Inferior parietal cortex (tissue), 1 donor: ENCODE measurements around the gene GOLGA8H.
A peak's percentile ranks its signal among the peaks of the same experiment; 100 is the strongest.
"Not testable (repeated sequence)": the region's sequence is repeated elsewhere in the genome, so short reads cannot be mapped to it uniquely, and the experiment has no call there.

Experiments
- DNase-seq: peaks from one replicate; pipeline ENCODE4 v3.0.0-alpha.2; 2016; ENCODE audit errors: extremely low spot score

Gene GOLGA8H

GRCh38 chr15:30603796-30604195 is at the start of gene GOLGA8H:
Gene GOLGA8H (plus strand): TSS chr15:30604028. CDS start chr15:30604126, 98 bp downstream.
- DNase-seq: not testable (repeated sequence)

GRCh38 chr15:30566949-30567348 is 36.9 kb upstream of the GOLGA8H start:
- DNase-seq: not testable (repeated sequence)

- DNase-seq: not testable (repeated sequence)
Measured at GRCh38 chr15:30573012-30573491, 30.8 kb upstream of the GOLGA8H start.

GRCh38 chr15:30579394-30579970 is 24.3 kb upstream of the GOLGA8H start:
- DNase-seq: not testable (repeated sequence)

GRCh38 chr15:30580716-30581115 is 23.1 kb upstream of the GOLGA8H start:
- DNase-seq: not testable (repeated sequence)

GRCh38 chr15:30598953-30599352 is 4.9 kb upstream of the GOLGA8H start:
- DNase-seq: not testable (repeated sequence)

GRCh38 chr15:30612271-30612670 is 8.4 kb downstream of the GOLGA8H start:
- not testable (repeated sequence) for DNase-seq

GRCh38 chr15:30621342-30621741 is 17.5 kb downstream of the GOLGA8H start:
- DNase-seq: peak; percentile 8

- peak; percentile 99 for DNase-seq
Measured at GRCh38 chr15:30625436-30626193, 21.8 kb downstream of the GOLGA8H start, which contains the start of gene ARHGAP11B. Gene ARHGAP11B (plus strand): TSS chr15:30626128.

- DNase-seq: not testable (repeated sequence)
Measured at GRCh38 chr15:30626194-30626565, 22.4 kb downstream of the GOLGA8H start.

- DNase-seq: not testable (repeated sequence)
Measured at GRCh38 chr15:30626632-30627031, 22.8 kb downstream of the GOLGA8H start.

GRCh38 chr15:30650012-30650929 is 46.4 kb downstream of the GOLGA8H start:
- DNase-seq: no peak

- peak; percentile 54 for DNase-seq
Measured at GRCh38 chr15:30661154-30661553, 57.3 kb downstream of the GOLGA8H start.
